Transverse colon (tissue), 4 donors: ENCODE measurements around the gene RMDN3. TPM values are rescaled to one million over a fixed set of nuclear protein-coding genes. Genes with fewer than 3 reads are reported as not detected.

Source experiments
- DNase-seq: peaks from one replicate; pipeline ENCODE4 v3.0.0-alpha.2; 2019
- H3K27ac ChIP-seq, 4 donors: fragments of 200-600 bp; sonication (generic); 2 replicates each; pipeline ENCODE4 v1.5.1; 2016 to 2018; ENCODE audit warnings: inconsistent platforms in 4 of 4
- H3K27me3 ChIP-seq: fragments of 200-600 bp; sonication (generic); 2 replicates; pipeline ENCODE4 v1.5.1; 2017; ENCODE audit warnings: inconsistent platforms
- H3K36me3 ChIP-seq, 4 donors: fragments of 200-600 bp; sonication (generic); 2 replicates each; pipeline ENCODE4 v1.5.1; 2017 to 2019; ENCODE audit warnings: inconsistent platforms in 4 of 4
- H3K4me1 ChIP-seq, 4 donors: fragments of 200-600 bp; sonication (generic); 2 replicates each; pipeline ENCODE4 v1.5.1; 2017 to 2020; ENCODE audit warnings: inconsistent platforms in 4 of 4
- H3K4me3 ChIP-seq, 4 donors: fragments of 200-600 bp; sonication (generic); 1 replicate in 1 of 4; 2 replicates in 3 of 4; pipeline versions ENCODE4 v1.5.1 to v1.6.1; 2017 to 2019; ENCODE audit warnings: inconsistent platforms in 4 of 4
- H3K9me3 ChIP-seq, 2 donors: fragments of 200-600 bp; sonication (generic); 2 replicates each; pipeline ENCODE4 v1.5.1; 2017 to 2019; ENCODE audit warnings: inconsistent platforms in 2 of 2
- CTCF ChIP-seq, 5 experiments: fragments of 200-600 bp in 3 of 5; fragments of 450-650 bp in 2 of 5; sonication (generic) in 3 of 5; IDR thresholded peaks; 1 replicate in 2 of 5; 2 replicates in 3 of 5; pipeline ENCODE4 v1.5.1; 2016 to 2017; ENCODE audit warnings: antibody characterized with exemption in 5 of 5, inconsistent platforms in 3 of 5, mild to moderate bottlenecking in 2 of 5, moderate library complexity in 1 of 5
- EP300 ChIP-seq: sonication (generic); formaldehyde crosslinking; IDR thresholded peaks from one replicate; pipeline ENCODE4 v1.6.1; 2017; ENCODE audit warnings: antibody characterized with exemption, low read depth
- POLR2A ChIP-seq: fragments of 450-650 bp; IDR thresholded peaks from one replicate; pipeline ENCODE4 v1.6.1; 2016; ENCODE audit warnings: antibody characterized with exemption, mild to moderate bottlenecking, moderate library complexity
- POLR2AphosphoS5 ChIP-seq, 3 donors: sonication (generic); formaldehyde crosslinking; IDR thresholded peaks; one replicate each; pipeline ENCODE4 v1.6.1; 2016; ENCODE audit warnings: antibody characterized with exemption in 3 of 3
- WGBS, 2 donors: methylation state at CpG; one replicate each; pipeline ENCODE4 v1.1.5; 2018; ENCODE audit warnings: low coverage in 1 of 2; 5-methylcytosine and 5-hydroxymethylcytosine counted together
- in situ Hi-C, 4 donors: fragments of 200-750 bp; cut with MboI; loops; one replicate each; pipeline versions ENCODE4 v1.15.0 to v1.15.1; 2017; ENCODE audit warnings: low sequenced_read_pairs in 3 of 4, low pct_ligation_motif_present in 1 of 4, low pct_unique_long_range_greater_than_20kb in 1 of 4
- intact Hi-C: fragments of 100-400 bp; cut with DNase I; formaldehyde crosslinking; loops from one replicate; pipeline ENCODE4 v1.15.1; 2023; ENCODE audit warnings: low total_unique reads
- total RNA-seq, 4 donors: library from RNA; depleted of rRNA; stranded (reverse); fragments of >200 nt; gene quantifications; one replicate each; pipeline ENCODE4 v1.1.0, GENCODE V29; 2016

The RMDN3 gene
- total RNA-seq, 4 donors from 2014 or later, result 16.5 to 131 (median 32.7) TPM

GRCh38 chr15:40706121-40706520, 48.9 kb downstream of the RMDN3 start:
- Histone ChIP-seq H3K9me3 (no peaks in the 10 kb centered on the region), H3K4me1 (peaks cover 0 to 20% (median 4%) of the 10 kb centered on the region in 4 donors), H3K27ac (peak overlapping the region; percentile 34 to 59 (median 46)), H3K27me3 (no peaks in the 10 kb centered on the region), H3K4me3 (no peak overlapping the region), H3K36me3 (no peaks in the 10 kb centered on the region)
- in situ Hi-C loops, result no loop called here
- intact Hi-C loops, result no loop called here
- no peak for TF ChIP-seq POLR2A
- no peak for TF ChIP-seq POLR2AphosphoS5 (IDR thresholded peaks at IDR 0.05)
- no peak for TF ChIP-seq EP300
- no peak for TF ChIP-seq CTCF (IDR thresholded peaks at IDR 0.05)
- DNase-seq, result no peak
- WGBS, 2 donors, result 55 to 71% methylated on average over 1 to 2 of the region's 2 CpGs

GRCh38 chr15:40702077-40702476, 53.0 kb downstream of the RMDN3 start:
- no peaks in the 10 kb centered on the region for H3K27me3 ChIP-seq
- DNase-seq, result no peak
- 71% methylated on average over 7 of the region's 7 CpGs for WGBS, 2 donors
- in situ Hi-C loops, result no loop called here
- H3K27ac ChIP-seq, result peak overlapping the region in 3 of 4 donors; percentile 58 to 76 (median 58)
- H3K4me3 ChIP-seq, result no peak overlapping the region
- TF ChIP-seq EP300 (no peak), CTCF (IDR thresholded peaks at IDR 0.05) (peak in 2 of 5 experiments; percentile 6 to 22)
- intact Hi-C loops, result no loop called here
- no peaks in the 10 kb centered on the region for H3K9me3 ChIP-seq
- peaks cover 0 to 24% (median 4%) of the 10 kb centered on the region in 4 donors for H3K4me1 ChIP-seq
- no peaks in the 10 kb centered on the region for H3K36me3 ChIP-seq

GRCh38 chr15:40697916-40698315, 57.1 kb downstream of the RMDN3 start:
- in situ Hi-C loops (loop anchor here (10.0 to 25.0 kb wide), 3 partner anchors 77 to 189 kb away; partner anchors contain the start of genes VPS18 (in 3 of the 4) and KNL1 (in 1 of the 4)), intact Hi-C loops (no loop called here)
- Histone ChIP-seq H3K27me3 (no peaks in the 10 kb centered on the region), H3K9me3 (no peaks in the 10 kb centered on the region), H3K36me3 (no peaks in the 10 kb centered on the region), H3K27ac (no peak overlapping the region), H3K4me3 (no peak overlapping the region), H3K4me1 (peaks cover 6 to 29% (median 20%) of the 10 kb centered on the region in 4 donors)
- DNase-seq, result no peak
- WGBS, 2 donors, result 93 to 95% methylated on average over 3 to 7 of the region's 7 CpGs
- TF ChIP-seq POLR2A (no peak), CTCF (IDR thresholded peaks at IDR 0.05) (no peak), POLR2AphosphoS5 (IDR thresholded peaks at IDR 0.05) (no peak), EP300 (no peak)

- in situ Hi-C loops, result loop anchor here (10.0 to 25.0 kb wide), 3 partner anchors 79 to 191 kb away; partner anchors contain the start of genes VPS18 (in 3 of the 4) and KNL1 (in 1 of the 4)
- Histone ChIP-seq H3K27me3 (no peaks in the 10 kb centered on the region), H3K9me3 (no peaks in the 10 kb centered on the region), H3K4me1 (peaks cover 6 to 24% (median 19%) of the 10 kb centered on the region in 4 donors), H3K4me3 (peak overlapping the region in 1 of 4 donors; percentile 90), H3K36me3 (no peaks in the 10 kb centered on the region), H3K27ac (peak overlapping the region in 2 of 4 donors; percentile 96 to 100)
- TF ChIP-seq POLR2A, result no peak
- no peak for TF ChIP-seq CTCF (IDR thresholded peaks at IDR 0.05)
- no peak for DNase-seq
- WGBS, 2 donors, result 77 to 98% methylated on average over 8 to 11 of the region's 11 CpGs
- intact Hi-C loops, result no loop called here
Measured at GRCh38 chr15:40696228-40696627, 58.8 kb downstream of the RMDN3 start.
